ENCODE measurements around the gene NOS2. TPM values are rescaled to one million over a fixed set of nuclear protein-coding genes. Genes with fewer than 3 reads are reported as not detected.
"Not testable (repeated sequence)": the region's sequence is repeated elsewhere in the genome, so short reads cannot be mapped to it uniquely, and the experiment has no call there.

NOS2 gene
- total RNA-seq, 2 donors from 2014 or later, result 0.26 to 0.33 TPM

DNA sequence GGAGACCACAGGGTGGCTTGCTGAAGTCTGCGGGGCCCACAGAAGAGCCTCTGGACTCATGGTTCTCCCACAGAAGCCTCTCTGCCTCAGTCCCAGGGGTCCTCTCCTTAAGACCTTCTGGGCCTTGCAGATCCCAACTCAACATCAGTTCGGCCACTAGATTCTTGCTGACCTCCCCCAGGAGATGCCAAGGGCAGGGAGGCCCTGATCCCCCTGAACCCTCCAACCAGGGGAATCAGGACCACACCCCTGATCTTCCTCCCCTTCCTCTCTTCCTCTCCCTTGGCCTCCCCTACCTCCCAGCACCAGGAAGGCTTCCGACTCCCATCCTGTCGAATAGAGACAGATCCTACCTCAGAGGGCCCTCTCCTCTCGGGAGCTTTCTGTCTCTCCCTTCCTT lies 53.4 kb downstream of the NOS2 start:
- Histone ChIP-seq H3K36me3 (replicated peaks in 1 of 2; ENCODE audit: insufficient read depth in 1 of 2, low read depth in 2 of 2) (no peaks in the 10 kb centered on the region), H3K9me3 (no peaks in the 10 kb centered on the region), H3K4me1 (no peaks in the 10 kb centered on the region), H3K4me3 (no peak overlapping the region), H3K27me3 (no peaks in the 10 kb centered on the region), H3K27ac (no peak overlapping the region)
- TF ChIP-seq POLR2A (IDR thresholded peaks at IDR 0.05) (no peak), CTCF (IDR thresholded peaks at IDR 0.05) (no peak)
- DNase-seq (no peak), ATAC-seq (no peak)
- intact Hi-C loops (cut with DNase I), result no loop called here
- 80 to 86% methylated on average over 4 to 5 of the region's 5 CpGs for WGBS, 2 donors

DNA sequence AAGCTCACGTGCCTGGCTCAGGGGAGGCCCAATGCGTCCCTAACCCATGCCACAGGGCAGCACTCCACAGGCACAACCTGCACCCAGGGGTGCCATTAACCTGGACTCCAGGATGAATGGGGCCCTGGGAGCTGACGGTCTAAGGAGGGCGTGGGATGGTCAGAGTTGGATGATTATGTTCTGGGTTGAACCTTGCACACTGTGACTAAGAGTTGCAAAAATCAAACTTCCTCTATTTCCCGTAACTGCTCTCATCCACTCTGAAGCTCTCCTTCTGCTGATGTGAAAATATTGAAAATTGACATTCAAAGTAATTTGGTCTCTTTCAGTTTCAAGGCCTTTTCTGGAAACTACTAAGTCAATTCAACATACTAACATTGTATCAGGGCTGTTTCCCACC lies 54.0 kb downstream of the NOS2 start:
- ATAC-seq; H3K4me3 ChIP-seq; intact Hi-C loops (cut with DNase I); H3K27me3 ChIP-seq; DNase-seq; H3K4me1 ChIP-seq; H3K27ac ChIP-seq; H3K9me3 ChIP-seq; H3K36me3 ChIP-seq (replicated peaks in 1 of 2; ENCODE audit: insufficient read depth in 1 of 2, low read depth in 2 of 2): not testable (repeated sequence)
- WGBS, 2 donors, result 71 to 91% methylated on average over 2 to 3 of the region's 5 CpGs

- WGBS, 2 donors, result 80 to 87% methylated on average over 13 of the region's 13 CpGs
- DNase-seq; H3K36me3 ChIP-seq (replicated peaks in 1 of 2; ENCODE audit: insufficient read depth in 1 of 2, low read depth in 2 of 2); H3K27me3 ChIP-seq; H3K27ac ChIP-seq; H3K4me3 ChIP-seq; ATAC-seq; intact Hi-C loops (cut with DNase I); H3K9me3 ChIP-seq; H3K4me1 ChIP-seq: not testable (repeated sequence)
Observed at GRCh38 chr17:27745207-27745830, 55.0 kb downstream of the NOS2 start.

GRCh38 chr17:27743281-27743885 lies 56.9 kb downstream of the NOS2 start:
- TF ChIP-seq POLR2A (IDR thresholded peaks at IDR 0.05) (no peak), CTCF (IDR thresholded peaks at IDR 0.05) (no peak)
- 80 to 81% methylated on average over 8 of the region's 8 CpGs for WGBS, 2 donors
- no peaks in the 10 kb centered on the region for H3K27me3 ChIP-seq
- H3K36me3 ChIP-seq (replicated peaks in 1 of 2; ENCODE audit: insufficient read depth in 1 of 2, low read depth in 2 of 2), result no peaks in the 10 kb centered on the region
- H3K9me3 ChIP-seq, result no peaks in the 10 kb centered on the region
- no peak for ATAC-seq
- intact Hi-C loops (cut with DNase I), result no loop called here
- no peak overlapping the region for H3K27ac ChIP-seq
- H3K4me3 ChIP-seq, result no peak overlapping the region
- H3K4me1 ChIP-seq, result no peaks in the 10 kb centered on the region
- peak in 1 of 4 donors; percentile 23 for DNase-seq

DNA sequence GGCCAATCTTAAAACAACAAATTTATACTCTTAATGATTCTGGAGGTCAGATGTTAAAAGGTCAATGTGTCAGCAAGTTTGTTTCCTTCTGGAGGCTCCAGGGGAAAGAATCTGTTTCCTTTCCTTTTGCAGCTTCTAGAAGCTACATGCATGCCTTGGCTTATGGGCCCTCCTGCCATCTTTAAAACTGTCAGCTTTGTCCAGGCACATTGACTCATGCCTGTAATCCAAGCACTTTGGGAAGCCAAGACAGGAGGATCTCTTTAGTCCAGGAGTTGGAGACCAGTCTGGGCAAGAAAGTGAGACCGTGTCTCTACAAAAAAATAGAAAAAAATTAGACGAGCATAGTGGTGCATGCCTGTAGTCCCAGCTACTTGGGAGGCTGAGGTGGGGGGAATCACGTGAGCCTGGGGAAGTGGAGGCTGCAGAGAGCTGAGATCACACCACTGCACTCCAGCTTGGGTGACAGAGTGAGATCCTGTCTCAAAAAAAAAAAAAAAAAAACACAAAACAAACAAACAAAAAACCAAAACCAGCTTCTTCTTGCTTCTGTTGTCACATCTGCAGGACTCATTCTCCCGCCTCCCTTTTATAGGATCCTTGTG lies 58.3 kb downstream of the NOS2 start:
- WGBS, 2 donors, result 79% methylated on average over 4 of the region's 4 CpGs
- no peaks in the 10 kb centered on the region for H3K4me1 ChIP-seq
- H3K36me3 ChIP-seq (replicated peaks in 1 of 2; ENCODE audit: insufficient read depth in 1 of 2, low read depth in 2 of 2), result no peaks in the 10 kb centered on the region
- TF ChIP-seq POLR2A (IDR thresholded peaks at IDR 0.05) (no peak), CTCF (IDR thresholded peaks at IDR 0.05) (no peak)
- ATAC-seq (no peak), DNase-seq (no peak)
- no peaks in the 10 kb centered on the region for H3K9me3 ChIP-seq
- no peak overlapping the region for H3K4me3 ChIP-seq
- intact Hi-C loops (cut with DNase I), result no loop called here
- H3K27ac ChIP-seq, result no peak overlapping the region
- no peaks in the 10 kb centered on the region for H3K27me3 ChIP-seq
